ENCODE measurements around the gene TBATA. TPM values are rescaled to one million over a fixed set of nuclear protein-coding genes. Genes with fewer than 3 reads are reported as not detected.

The TBATA gene
- total RNA-seq, 2 donors from 2014 or later = not detected

DNA sequence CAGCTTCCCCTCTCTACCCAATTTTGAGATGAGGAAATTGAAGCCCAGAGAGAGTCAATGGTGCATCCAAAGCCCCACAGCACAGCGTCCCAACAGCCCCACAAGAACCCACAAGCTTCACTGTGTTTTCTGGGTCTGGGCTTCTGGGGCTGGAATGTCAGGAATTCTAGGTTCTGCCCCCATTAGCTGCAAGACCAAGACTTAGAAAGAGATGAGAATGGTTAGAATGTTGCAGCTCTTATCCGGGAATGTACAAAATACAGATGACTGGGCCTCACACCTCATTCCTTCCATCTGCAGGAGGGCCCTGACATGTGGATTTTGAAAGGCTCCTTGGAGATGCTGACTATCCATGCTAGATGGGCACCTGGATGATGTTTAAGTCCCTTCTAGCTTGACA is 24.5 kb upstream of the TBATA start:
- H3K27me3 ChIP-seq (ENCODE audit: control insufficient read depth, insufficient read depth, low read length, poor library complexity, severe bottlenecking) = no peaks in the 10 kb centered on the region
- Mint-ChIP-seq H3K27me3 (ENCODE audit: insufficient read depth) (no peaks in the 10 kb centered on the region), H3K9me3 (no peaks in the 10 kb centered on the region)

DNA sequence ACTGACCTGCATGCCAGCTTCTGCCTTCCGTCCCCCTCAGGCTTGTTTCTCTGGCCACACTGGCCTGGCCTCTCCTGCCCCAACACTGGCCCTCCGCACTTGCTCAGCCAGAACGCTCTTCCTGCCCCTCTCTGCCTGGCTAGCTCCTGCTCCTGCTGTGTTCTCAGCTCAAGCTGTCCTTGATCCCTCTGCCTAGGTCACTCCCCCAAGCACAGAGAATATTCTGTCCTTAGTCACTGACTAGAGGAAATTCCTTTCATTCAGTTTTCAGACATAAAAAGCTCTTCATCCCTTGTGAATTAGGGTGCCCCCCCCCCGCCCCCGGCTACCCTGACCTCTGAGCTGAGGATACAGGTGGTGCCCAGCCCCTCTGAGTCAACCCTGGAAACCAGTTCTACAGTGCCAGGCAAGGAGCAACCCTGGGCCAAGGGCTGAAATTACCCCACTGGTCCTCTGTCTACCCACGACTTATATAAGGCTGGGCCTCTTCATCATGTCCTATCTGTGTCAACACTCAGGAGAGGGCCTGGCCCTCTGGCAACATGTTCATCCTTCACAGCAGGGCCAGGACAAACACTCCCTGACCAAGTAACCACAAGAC is 23.9 kb upstream of the TBATA start:
- Mint-ChIP-seq H3K36me3 (ENCODE audit: low read depth) (no peaks in the 10 kb centered on the region), H3K27ac (no peak overlapping the region), H3K4me3 (no peak overlapping the region), H3K4me1 (peaks cover 12% of the 10 kb centered on the region), H3K9me3 (no peaks in the 10 kb centered on the region), H3K27me3 (ENCODE audit: insufficient read depth) (no peaks in the 10 kb centered on the region)
- Histone ChIP-seq H3K36me3 (ENCODE audit: control insufficient read depth, insufficient read depth, low read length) (no peaks in the 10 kb centered on the region), H3K4me1 (ENCODE audit: control insufficient read depth, insufficient read depth, low read length) (peaks cover 4% of the 10 kb centered on the region), H3K27ac (ENCODE audit: low read depth, low read length) (no peak overlapping the region), H3K4me3 (ENCODE audit: low read length) (no peak overlapping the region), H3K9me3 (ENCODE audit: control insufficient read depth, low read length) (no peaks in the 10 kb centered on the region), H3K27me3 (ENCODE audit: control insufficient read depth, insufficient read depth, low read length, poor library complexity, severe bottlenecking) (no peaks in the 10 kb centered on the region), H3K9ac (ENCODE audit: extremely low read depth, low read length, poor library complexity, severe bottlenecking) (no peak overlapping the region)
- TF ChIP-seq, protein P1, sequence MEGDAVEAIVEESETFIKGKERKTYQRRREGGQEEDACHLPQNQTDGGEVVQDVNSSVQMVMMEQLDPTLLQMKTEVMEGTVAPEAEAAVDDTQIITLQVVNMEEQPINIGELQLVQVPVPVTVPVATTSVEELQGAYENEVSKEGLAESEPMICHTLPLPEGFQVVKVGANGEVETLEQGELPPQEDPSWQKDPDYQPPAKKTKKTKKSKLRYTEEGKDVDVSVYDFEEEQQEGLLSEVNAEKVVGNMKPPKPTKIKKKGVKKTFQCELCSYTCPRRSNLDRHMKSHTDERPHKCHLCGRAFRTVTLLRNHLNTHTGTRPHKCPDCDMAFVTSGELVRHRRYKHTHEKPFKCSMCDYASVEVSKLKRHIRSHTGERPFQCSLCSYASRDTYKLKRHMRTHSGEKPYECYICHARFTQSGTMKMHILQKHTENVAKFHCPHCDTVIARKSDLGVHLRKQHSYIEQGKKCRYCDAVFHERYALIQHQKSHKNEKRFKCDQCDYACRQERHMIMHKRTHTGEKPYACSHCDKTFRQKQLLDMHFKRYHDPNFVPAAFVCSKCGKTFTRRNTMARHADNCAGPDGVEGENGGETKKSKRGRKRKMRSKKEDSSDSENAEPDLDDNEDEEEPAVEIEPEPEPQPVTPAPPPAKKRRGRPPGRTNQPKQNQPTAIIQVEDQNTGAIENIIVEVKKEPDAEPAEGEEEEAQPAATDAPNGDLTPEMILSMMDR (conservative IDR thresholded peaks at IDR 0.05) = no peak
- DNase-seq = peak; percentile 66
- 73 to 77% methylated on average over 3 to 6 of the region's 6 CpGs for WGBS, 2 experiments (ENCODE audit: insufficient coverage in 1 of 2, insufficient read length in 1 of 2)

More for the DNA sequence above, 24.5 kb upstream of the TBATA start:
- peak; percentile 79 for DNase-seq
- H3K9ac ChIP-seq (ENCODE audit: extremely low read depth, low read length, poor library complexity, severe bottlenecking) = no peak overlapping the region
- 93% methylated on average over 2 of the region's 2 CpGs; no CpG with 5 or more reads in 1 of the 2 experiments for WGBS, 2 experiments (ENCODE audit: insufficient coverage in 1 of 2, insufficient read length in 1 of 2)
- no peaks in the 10 kb centered on the region for H3K9me3 ChIP-seq (ENCODE audit: control insufficient read depth, low read length)
- no peaks in the 10 kb centered on the region for H3K36me3 ChIP-seq (ENCODE audit: control insufficient read depth, insufficient read depth, low read length)
- Mint-ChIP-seq H3K4me3 (no peak overlapping the region), H3K27ac (no peak overlapping the region), H3K4me1 (peaks cover 15% of the 10 kb centered on the region), H3K36me3 (ENCODE audit: low read depth) (no peaks in the 10 kb centered on the region)
- peaks cover 4% of the 10 kb centered on the region for H3K4me1 ChIP-seq (ENCODE audit: control insufficient read depth, insufficient read depth, low read length)
- no peak overlapping the region for H3K27ac ChIP-seq (ENCODE audit: low read depth, low read length)
- H3K4me3 ChIP-seq (ENCODE audit: low read length) = no peak overlapping the region
- TF ChIP-seq, protein P1 (conservative IDR thresholded peaks at IDR 0.05) = no peak

DNA sequence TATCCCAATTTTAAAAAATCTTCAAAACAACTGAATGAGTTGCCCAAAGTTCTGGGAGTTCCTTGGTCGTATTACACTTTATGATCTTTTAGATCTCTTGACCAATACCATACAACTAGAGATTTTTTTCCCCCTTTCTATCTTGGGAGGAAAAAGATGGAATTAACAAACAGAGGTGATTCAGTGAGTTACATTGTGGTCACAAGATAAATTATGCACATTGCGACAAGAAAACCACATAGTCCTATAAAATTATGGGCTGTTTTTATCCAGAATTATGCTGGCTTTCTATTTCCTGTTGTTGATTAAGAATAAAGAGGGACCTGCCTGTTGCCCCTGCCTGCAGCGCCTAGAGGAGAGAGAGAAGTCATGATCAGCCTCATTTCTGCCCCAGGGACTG is 22.4 kb upstream of the TBATA start:
- Mint-ChIP-seq H3K27ac (no peak overlapping the region), H3K4me1 (peaks cover 12% of the 10 kb centered on the region), H3K36me3 (ENCODE audit: low read depth) (no peaks in the 10 kb centered on the region), H3K27me3 (ENCODE audit: insufficient read depth) (no peaks in the 10 kb centered on the region), H3K4me3 (no peak overlapping the region), H3K9me3 (no peaks in the 10 kb centered on the region)
- H3K27me3 ChIP-seq (ENCODE audit: control insufficient read depth, insufficient read depth, low read length, poor library complexity, severe bottlenecking) = no peaks in the 10 kb centered on the region
- H3K36me3 ChIP-seq (ENCODE audit: control insufficient read depth, insufficient read depth, low read length) = no peaks in the 10 kb centered on the region
- TF ChIP-seq, protein P1 (conservative IDR thresholded peaks at IDR 0.05) = no peak
- peaks cover 4% of the 10 kb centered on the region for H3K4me1 ChIP-seq (ENCODE audit: control insufficient read depth, insufficient read depth, low read length)
- H3K9ac ChIP-seq (ENCODE audit: extremely low read depth, low read length, poor library complexity, severe bottlenecking) = no peak overlapping the region
- WGBS, 2 experiments (ENCODE audit: insufficient coverage in 1 of 2, insufficient read length in 1 of 2) = 94 to 95% methylated on average over 2 to 3 of the region's 3 CpGs
- H3K9me3 ChIP-seq (ENCODE audit: control insufficient read depth, low read length) = no peaks in the 10 kb centered on the region
- no peak overlapping the region for H3K4me3 ChIP-seq (ENCODE audit: low read length)
- DNase-seq = no peak
- no peak overlapping the region for H3K27ac ChIP-seq (ENCODE audit: low read depth, low read length)
